Spleen (tissue), 11 donors: Measurements from ENCODE around the gene NPHP4. TPM values are rescaled to one million over a fixed set of nuclear protein-coding genes. Genes with fewer than 3 reads are reported as not detected.

Experiments
- DNase-seq: peaks from one replicate; pipeline ENCODE4 v3.0.0-alpha.2; 2020
- H3K27ac ChIP-seq, 8 donors: fragments of 200-600 bp; sonication (generic) in 7 of 8; 1 replicate in 4 of 8; 2 replicates in 4 of 8; pipeline versions ENCODE4 v1.5.0 to v1.8.0; 2016 to 2021; ENCODE audit warnings: inconsistent platforms in 4 of 8, mild to moderate bottlenecking in 4 of 8, moderate library complexity in 1 of 8
- H3K27me3 ChIP-seq, 7 donors: fragments of 200-600 bp; sonication (generic) in 6 of 7; replicated peaks in 1 of 7; 1 replicate in 4 of 7; 2 replicates in 3 of 7; pipeline versions ENCODE4 v1.5.0 to v1.8.0; 2016 to 2021; ENCODE audit warnings: inconsistent platforms in 3 of 7, mild to moderate bottlenecking in 1 of 7
- H3K36me3 ChIP-seq, 6 donors: fragments of 200-600 bp; sonication (generic) in 5 of 6; 1 replicate in 4 of 6; 2 replicates in 2 of 6; pipeline versions ENCODE4 v1.5.0 to v1.8.0; 2016 to 2021; ENCODE audit warnings: inconsistent platforms in 2 of 6
- H3K4me1 ChIP-seq, 6 donors: fragments of 200-600 bp; sonication (generic) in 5 of 6; 1 replicate in 3 of 6; 2 replicates in 3 of 6; pipeline versions ENCODE4 v1.5.0 to v1.8.0; 2016 to 2021; ENCODE audit warnings: inconsistent platforms in 3 of 6
- H3K4me3 ChIP-seq, 8 donors: fragments of 200-600 bp; sonication (generic) in 7 of 8; 1 replicate in 4 of 8; 2 replicates in 4 of 8; pipeline versions ENCODE4 v1.5.0 to v1.8.0; 2016 to 2021; ENCODE audit warnings: inconsistent platforms in 4 of 8, mild to moderate bottlenecking in 4 of 8, moderate library complexity in 2 of 8
- H3K9me3 ChIP-seq, 8 donors: fragments of 200-600 bp; sonication (generic) in 7 of 8; 1 replicate in 4 of 8; 2 replicates in 4 of 8; pipeline versions ENCODE4 v1.5.0 to v1.8.0; 2016 to 2021; ENCODE audit warnings: inconsistent platforms in 4 of 8
- CTCF ChIP-seq, 11 experiments: fragments of 200-600 bp in 7 of 11; fragments of 450-650 bp in 4 of 11; sonication (generic) in 4 of 11; IDR thresholded peaks in 8 of 11; conservative IDR thresholded peaks in 3 of 11; 1 replicate in 7 of 11; 2 replicates in 4 of 11; pipeline versions ENCODE4 v1.4.0 to v1.8.0; 2016 to 2021; ENCODE audit warnings: antibody characterized with exemption in 11 of 11, inconsistent platforms in 4 of 11, mild to moderate bottlenecking in 1 of 11
- POLR2A ChIP-seq, 3 donors: fragments of 450-650 bp; IDR thresholded peaks; one replicate each; pipeline ENCODE4 v1.5.1; 2017; ENCODE audit warnings: antibody characterized with exemption in 3 of 3, mild to moderate bottlenecking in 1 of 3
- POLR2AphosphoS5 ChIP-seq, 3 donors: sonication (generic); formaldehyde crosslinking; IDR thresholded peaks; one replicate each; pipeline ENCODE4 v1.5.1; 2017; ENCODE audit warnings: antibody characterized with exemption in 3 of 3
- WGBS, 5 donors: extraction: QIAGEN DNeasy Blood & Tissue Kit in 3 of 5; methylation state at CpG; one replicate each; pipeline versions ENCODE4 v1.1.5 to v1.1.7; 2013 to 2018; 5-methylcytosine and 5-hydroxymethylcytosine counted together
- intact Hi-C: fragments of 100-400 bp; cut with DNase I; formaldehyde crosslinking; loops from one replicate; pipeline ENCODE4 v1.15.0; 2023; ENCODE audit warnings: low total_unique reads
- polyA plus RNA-seq, 3 donors: library from polyadenylated mRNA; stranded (reverse); fragments of 200-250 nt; gene quantifications; one replicate each; pipeline ENCODE4 v1.2.1, GENCODE V29; 2013
- total RNA-seq, 7 donors: library from RNA; depleted of rRNA in 3 of 7; stranded (reverse); fragments of >200 nt in 3 of 7; fragmentation: NEBNext Ultra II Directional in 4 of 7; extraction: Animal tissue kit (Norgen Biotek cat#: 25700) in 4 of 7; gene quantifications; one replicate each; pipeline versions ENCODE4 v1.1.0 to v1.2.1, GENCODE V29; 2016 to 2021
- donor health status: healthy with polysubstance abuse.
- donor health status: DM: no; HTN: no; CAD: no; lungs with moderate emphysema.
- donor health status: DM: no; HTN: no; CAD: no.
- donor health status: Bipolar disorder and iron deficiency.
- donor health status: healthy.
- donor health status: DM: no; HTN: no; CAD: no.
- donor health status: DM: yes; HTN: yes; CAD: no.

The NPHP4 gene
- total and polyA plus RNA-seq, 10 donors, result 1.2 to 17.5 (median 9.4) TPM

GRCh38 chr1:5850503-5850902 lies 141.7 kb downstream of the NPHP4 start:
- no peak for DNase-seq
- H3K36me3 ChIP-seq, result no peaks in the 10 kb centered on the region
- no peak overlapping the region for H3K4me3 ChIP-seq
- H3K27ac ChIP-seq, result no peak overlapping the region
- 67 to 77% (median 73%) methylated on average over 8 of the region's 8 CpGs for WGBS, 5 donors
- no peaks in the 10 kb centered on the region for H3K4me1 ChIP-seq
- H3K9me3 ChIP-seq, result peaks cover 0 to 5% (median 0%) of the 10 kb centered on the region in 8 donors
- intact Hi-C loops, result no loop called here
- H3K27me3 ChIP-seq, result peaks cover 0 to 22% (median 0%) of the 10 kb centered on the region in 7 donors
- TF ChIP-seq POLR2AphosphoS5 (IDR thresholded peaks at IDR 0.05) (no peak), CTCF (IDR thresholded peaks at IDR 0.05 in 8 of 11, conservative IDR thresholded peaks at IDR 0.05 in 3 of 11) (no peak), POLR2A (IDR thresholded peaks at IDR 0.05) (no peak)

- TF ChIP-seq POLR2A (IDR thresholded peaks at IDR 0.05) (no peak), CTCF (IDR thresholded peaks at IDR 0.05 in 8 of 11, conservative IDR thresholded peaks at IDR 0.05 in 3 of 11) (no peak), POLR2AphosphoS5 (IDR thresholded peaks at IDR 0.05) (no peak)
- intact Hi-C loops, result no loop called here
- no peak for DNase-seq
- no peak overlapping the region for H3K27ac ChIP-seq
- H3K4me1 ChIP-seq, result no peaks in the 10 kb centered on the region
- peaks cover 0 to 32% (median 0%) of the 10 kb centered on the region in 7 donors for H3K27me3 ChIP-seq
- peaks cover 0 to 5% (median 0%) of the 10 kb centered on the region in 8 donors for H3K9me3 ChIP-seq
- H3K36me3 ChIP-seq, result no peaks in the 10 kb centered on the region
- no peak overlapping the region for H3K4me3 ChIP-seq
- 67 to 87% (median 73%) methylated on average over 4 of the region's 4 CpGs for WGBS, 5 donors
Observed at GRCh38 chr1:5849550-5849949, 142.7 kb downstream of the NPHP4 start.

GRCh38 chr1:5847013-5847659 lies 145.1 kb downstream of the NPHP4 start:
- DNase-seq, result no peak
- Histone ChIP-seq H3K4me1 (no peaks in the 10 kb centered on the region), H3K9me3 (no peaks in the 10 kb centered on the region), H3K36me3 (no peaks in the 10 kb centered on the region), H3K4me3 (no peak overlapping the region), H3K27me3 (peaks cover 0 to 47% (median 0%) of the 10 kb centered on the region in 7 donors), H3K27ac (no peak overlapping the region)
- TF ChIP-seq POLR2AphosphoS5 (IDR thresholded peaks at IDR 0.05), result no peak
- no peak for TF ChIP-seq CTCF (IDR thresholded peaks at IDR 0.05 in 8 of 11, conservative IDR thresholded peaks at IDR 0.05 in 3 of 11)
- TF ChIP-seq POLR2A (IDR thresholded peaks at IDR 0.05), result no peak
- 30 to 43% (median 35%) methylated on average over 20 to 27 of the region's 27 CpGs for WGBS, 5 donors
- intact Hi-C loops, result no loop called here

GRCh38 chr1:5845376-5845775 lies 146.8 kb downstream of the NPHP4 start:
- H3K4me3 ChIP-seq, result no peak overlapping the region
- H3K36me3 ChIP-seq, result no peaks in the 10 kb centered on the region
- intact Hi-C loops, result no loop called here
- H3K27me3 ChIP-seq, result peaks cover 0 to 59% (median 0%) of the 10 kb centered on the region in 7 donors
- no peaks in the 10 kb centered on the region for H3K4me1 ChIP-seq
- no peak overlapping the region for H3K27ac ChIP-seq
- WGBS, 5 donors, result 62 to 76% (median 75%) methylated on average over 4 to 5 of the region's 5 CpGs
- TF ChIP-seq CTCF (IDR thresholded peaks at IDR 0.05 in 8 of 11, conservative IDR thresholded peaks at IDR 0.05 in 3 of 11) (no peak), POLR2A (IDR thresholded peaks at IDR 0.05) (no peak), POLR2AphosphoS5 (IDR thresholded peaks at IDR 0.05) (no peak)
- no peak for DNase-seq
- no peaks in the 10 kb centered on the region for H3K9me3 ChIP-seq
